K562 (cell line): Measurements from ENCODE around the gene GATA2.

ENCODE experiments used
- CHCHD3 ChIP-seq: fragments of 250-450 bp; sonication (Bioruptor Pico); IDR thresholded peaks from 2 replicates; pipeline ENCODE4 v2.1.2; 2022; ENCODE audit warnings: mild to moderate bottlenecking
- ELF4 ChIP-seq: fragments of 450-650 bp; formaldehyde crosslinking; IDR thresholded peaks from 2 replicates; pipeline ENCODE4 v1.4.0; 2022; ENCODE audit warnings: missing genetic modification characterization

- TF ChIP-seq CHCHD3, result no peak
- TF ChIP-seq ELF4 (CRISPR knock-in tag), result no peak
Observed at GRCh38 chr3:128505771-128506170, 12.8 kb upstream of the GATA2 start.
